MCF 10A (cell line): ENCODE measurements around the gene TBRG4. TPM values are rescaled to one million over a fixed set of nuclear protein-coding genes. Genes with fewer than 3 reads are reported as not detected.

ENCODE experiments used
- BruUV-seq: library from RNA; stranded (reverse); fragments of 400-500 nt; replicated peaks from 2 replicates; lab custom pipeline; 2021; lab: Mats Ljungman, UMichigan
- CTCF ChIA-PET: fragments of 300-600 bp; sonication (Branson Sonifier 250); formaldehyde crosslinking; extraction: SDS; loops from one replicate; lab custom pipeline; 2021; ENCODE audit warnings: antibody characterized with exemption, inconsistent platforms; lab: Yijun Ruan, JAX
- POLR2A ChIA-PET: fragments of 300-600, 350-650 bp; sonication (Branson Sonifier 250); formaldehyde crosslinking; extraction: SDS; loops from one replicate; lab custom pipeline; 2020; ENCODE audit warnings: antibody characterized with exemption, inconsistent platforms; lab: Yijun Ruan, JAX
- DNase-seq: peaks from one replicate; pipeline ENCODE4 v3.0.0-alpha.2; 2018; ENCODE audit not compliant: unreplicated experiment
- H3K27ac Mint-ChIP-seq: one replicate; pipeline ENCODE4 v1.8.0; 2022; ENCODE audit warnings: mild to moderate bottlenecking, low read depth, mixed read lengths; ENCODE audit not compliant: unreplicated experiment
- H3K27me3 Mint-ChIP-seq: one replicate; pipeline ENCODE4 v1.8.0; 2022; ENCODE audit warnings: mixed read lengths; ENCODE audit not compliant: insufficient read depth, unreplicated experiment
- H3K36me3 Mint-ChIP-seq: one replicate; pipeline ENCODE4 v1.8.0; 2022; ENCODE audit warnings: mild to moderate bottlenecking, moderate library complexity, mixed read lengths; ENCODE audit not compliant: insufficient read depth, unreplicated experiment
- H3K4me1 Mint-ChIP-seq: one replicate; pipeline ENCODE4 v1.8.0; 2022; ENCODE audit warnings: mixed read lengths; ENCODE audit not compliant: insufficient read depth, unreplicated experiment
- H3K4me3 Mint-ChIP-seq: one replicate; pipeline ENCODE4 v1.8.0; 2022; ENCODE audit warnings: mild to moderate bottlenecking, moderate library complexity, mixed read lengths; ENCODE audit not compliant: unreplicated experiment
- H3K9me3 Mint-ChIP-seq: one replicate; pipeline ENCODE4 v1.8.0; 2022; ENCODE audit warnings: mixed read lengths; ENCODE audit not compliant: unreplicated experiment
- CTCF ChIP-seq: fragments of 200-600 bp; IDR thresholded peaks from one replicate; pipeline ENCODE4 v1.8.0; 2022; ENCODE audit warnings: antibody characterized with exemption, mild to moderate bottlenecking; ENCODE audit not compliant: unreplicated experiment
- intact Hi-C: fragments of 100-400 bp; cut with micrococcal nuclease; formaldehyde crosslinking; loops from 2 replicates; pipeline ENCODE4 v1.14.1; 2022
- total RNA-seq: library from RNA; stranded (reverse); gene quantifications from 2 replicates; pipeline ENCODE4 v1.2.3, GENCODE V29; 2022

TBRG4 gene
- total RNA-seq, 1 experiment from 2014 or later, result 85.7 TPM

- no peak for TF ChIP-seq CTCF
- Mint-ChIP-seq H3K27ac (no peak overlapping the region), H3K4me3 (no peak overlapping the region), H3K36me3 (no peaks in the 10 kb centered on the region), H3K4me1 (peaks cover 12% of the 10 kb centered on the region), H3K27me3 (no peaks in the 10 kb centered on the region), H3K9me3 (no peaks in the 10 kb centered on the region)
- DNase-seq, result no peak
- intact Hi-C loops, result no loop called here
- BruUV-seq, result no TSS peak
- CTCF ChIA-PET, result no interaction called here
- POLR2A ChIA-PET, result no interaction called here
Measured at GRCh38 chr7:45088146-45088701, 23.3 kb downstream of the TBRG4 start.

- no peak overlapping the region for H3K4me3 Mint-ChIP-seq
- BruUV-seq, result no TSS peak
- TF ChIP-seq CTCF, result no peak
- H3K27ac Mint-ChIP-seq, result no peak overlapping the region
- no peak for DNase-seq
- CTCF ChIA-PET, result interaction anchor here (0.5 kb wide), 1 partner anchor 201 kb away, joined by 4 read pairs; no protein-coding TSS in a partner anchor
- H3K4me1 Mint-ChIP-seq, result peaks cover 12% of the 10 kb centered on the region
- H3K36me3 Mint-ChIP-seq, result no peaks in the 10 kb centered on the region
- H3K27me3 Mint-ChIP-seq, result no peaks in the 10 kb centered on the region
- intact Hi-C loops, result no loop called here
- H3K9me3 Mint-ChIP-seq, result no peaks in the 10 kb centered on the region
- POLR2A ChIA-PET, result no interaction called here
Measured at GRCh38 chr7:45087301-45088145, 24.0 kb downstream of the TBRG4 start.

GRCh38 chr7:45086331-45087065 is 25.0 kb downstream of the TBRG4 start:
- Mint-ChIP-seq H3K4me3 (no peak overlapping the region), H3K9me3 (no peaks in the 10 kb centered on the region), H3K27me3 (no peaks in the 10 kb centered on the region), H3K36me3 (no peaks in the 10 kb centered on the region), H3K4me1 (peaks cover 5% of the 10 kb centered on the region), H3K27ac (no peak overlapping the region)
- no peak for DNase-seq
- ChIA-PET POLR2A (interaction anchor here (1.1 kb wide), 1 partner anchor 448 kb away, joined by 3 read pairs; no protein-coding TSS in a partner anchor), CTCF (no interaction called here)
- BruUV-seq, result no TSS peak
- intact Hi-C loops, result no loop called here
- no peak for TF ChIP-seq CTCF
